ENCODE results near the gene FGF14.

- TF ChIP-seq POLR2A (IDR thresholded peaks at IDR 0.05) (no peak), POLR2AphosphoS5 (IDR thresholded peaks at IDR 0.05) (no peak), CTCF (IDR thresholded peaks at IDR 0.05) (no peak), EP300 (IDR thresholded peaks at IDR 0.05; ENCODE audit: low read depth) (no peak)
Observed at GRCh38 chr13:101711307-101712025, 690.4 kb downstream of the FGF14 start.
